Measurements from ENCODE around the gene IARS2.
"Not testable (repeated sequence)": the region's sequence is repeated elsewhere in the genome, so short reads cannot be mapped to it uniquely, and the experiment has no call there.

Gene IARS2

DNA sequence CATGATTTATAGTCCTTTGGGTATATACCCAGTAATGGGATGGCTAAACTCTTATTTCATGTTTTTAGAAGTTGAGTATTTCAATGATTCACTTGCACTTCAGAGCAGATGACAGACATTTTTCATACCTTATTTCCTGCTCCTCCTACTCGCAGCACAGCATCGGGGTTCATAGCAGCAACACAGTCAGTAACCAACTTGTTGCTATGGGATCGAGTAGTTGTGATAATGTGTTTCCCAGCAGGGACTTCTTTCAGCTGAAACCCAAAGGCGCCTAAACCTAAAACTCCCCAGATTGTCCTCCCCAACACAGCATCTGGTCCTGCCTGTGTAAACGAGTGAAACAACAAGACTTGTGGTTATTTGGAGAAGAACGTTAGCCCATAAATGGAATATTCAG is 31.3 kb upstream of the IARS2 start:
- no peak for DNase-seq (ENCODE audit: low read depth in 2 of 2)
- no peak overlapping the region for H3K4me3 ChIP-seq (replicated peaks in 1 of 2; ENCODE audit: low read depth in 2 of 2, low read length in 2 of 2)
- TF ChIP-seq, protein P1, sequence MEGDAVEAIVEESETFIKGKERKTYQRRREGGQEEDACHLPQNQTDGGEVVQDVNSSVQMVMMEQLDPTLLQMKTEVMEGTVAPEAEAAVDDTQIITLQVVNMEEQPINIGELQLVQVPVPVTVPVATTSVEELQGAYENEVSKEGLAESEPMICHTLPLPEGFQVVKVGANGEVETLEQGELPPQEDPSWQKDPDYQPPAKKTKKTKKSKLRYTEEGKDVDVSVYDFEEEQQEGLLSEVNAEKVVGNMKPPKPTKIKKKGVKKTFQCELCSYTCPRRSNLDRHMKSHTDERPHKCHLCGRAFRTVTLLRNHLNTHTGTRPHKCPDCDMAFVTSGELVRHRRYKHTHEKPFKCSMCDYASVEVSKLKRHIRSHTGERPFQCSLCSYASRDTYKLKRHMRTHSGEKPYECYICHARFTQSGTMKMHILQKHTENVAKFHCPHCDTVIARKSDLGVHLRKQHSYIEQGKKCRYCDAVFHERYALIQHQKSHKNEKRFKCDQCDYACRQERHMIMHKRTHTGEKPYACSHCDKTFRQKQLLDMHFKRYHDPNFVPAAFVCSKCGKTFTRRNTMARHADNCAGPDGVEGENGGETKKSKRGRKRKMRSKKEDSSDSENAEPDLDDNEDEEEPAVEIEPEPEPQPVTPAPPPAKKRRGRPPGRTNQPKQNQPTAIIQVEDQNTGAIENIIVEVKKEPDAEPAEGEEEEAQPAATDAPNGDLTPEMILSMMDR (IDR thresholded peaks at IDR 0.05; ENCODE audit: low read depth, low read length) = no peak

DNA sequence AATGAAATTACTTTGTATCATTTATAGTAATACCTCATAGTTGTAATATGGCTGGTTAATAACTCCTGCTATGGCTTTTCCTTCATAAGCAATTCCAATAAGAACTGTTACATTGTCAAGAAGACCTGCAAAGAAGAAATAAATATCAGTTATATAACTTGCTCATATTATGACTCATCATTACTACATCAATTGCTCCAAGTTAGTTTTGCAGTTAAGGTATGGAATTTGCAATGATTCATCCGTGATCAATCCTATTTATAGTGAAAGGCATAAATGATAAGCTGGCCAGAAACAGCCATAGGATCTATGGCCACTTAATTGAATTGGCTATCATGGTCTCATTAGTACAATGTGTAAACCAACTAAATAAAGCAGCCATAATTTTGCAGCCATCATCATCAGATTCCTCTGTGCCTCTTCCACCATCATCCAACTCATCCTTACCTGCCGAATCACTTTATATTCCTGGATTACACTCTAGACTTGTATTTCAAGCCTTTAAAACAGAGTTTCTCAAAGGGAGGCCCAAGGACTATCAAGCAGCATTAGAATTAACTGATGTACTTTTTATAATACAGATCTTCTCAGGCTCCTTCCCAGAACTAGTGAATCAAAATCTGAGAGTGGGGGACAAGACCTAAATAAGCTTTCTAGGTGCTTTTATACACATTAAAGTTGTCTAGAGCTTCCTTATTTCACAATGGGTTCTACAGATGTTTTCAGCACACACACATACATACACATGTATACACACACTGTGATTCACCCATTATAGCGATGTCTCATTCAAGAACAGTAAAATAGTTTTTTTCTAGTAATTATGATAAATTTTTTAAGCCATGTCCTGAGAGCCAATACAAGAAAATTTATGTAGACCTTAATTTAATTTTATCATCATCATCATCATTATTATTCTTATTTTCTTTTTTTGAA is 26.4 kb upstream of the IARS2 start:
- TF ChIP-seq, protein P1 (IDR thresholded peaks at IDR 0.05; ENCODE audit: low read depth, low read length) = no peak
- H3K4me3 ChIP-seq (replicated peaks in 1 of 2; ENCODE audit: low read depth in 2 of 2, low read length in 2 of 2) = no peak overlapping the region
- peak in 1 of 2 donors; percentile 15 for DNase-seq (ENCODE audit: low read depth in 2 of 2)

DNA sequence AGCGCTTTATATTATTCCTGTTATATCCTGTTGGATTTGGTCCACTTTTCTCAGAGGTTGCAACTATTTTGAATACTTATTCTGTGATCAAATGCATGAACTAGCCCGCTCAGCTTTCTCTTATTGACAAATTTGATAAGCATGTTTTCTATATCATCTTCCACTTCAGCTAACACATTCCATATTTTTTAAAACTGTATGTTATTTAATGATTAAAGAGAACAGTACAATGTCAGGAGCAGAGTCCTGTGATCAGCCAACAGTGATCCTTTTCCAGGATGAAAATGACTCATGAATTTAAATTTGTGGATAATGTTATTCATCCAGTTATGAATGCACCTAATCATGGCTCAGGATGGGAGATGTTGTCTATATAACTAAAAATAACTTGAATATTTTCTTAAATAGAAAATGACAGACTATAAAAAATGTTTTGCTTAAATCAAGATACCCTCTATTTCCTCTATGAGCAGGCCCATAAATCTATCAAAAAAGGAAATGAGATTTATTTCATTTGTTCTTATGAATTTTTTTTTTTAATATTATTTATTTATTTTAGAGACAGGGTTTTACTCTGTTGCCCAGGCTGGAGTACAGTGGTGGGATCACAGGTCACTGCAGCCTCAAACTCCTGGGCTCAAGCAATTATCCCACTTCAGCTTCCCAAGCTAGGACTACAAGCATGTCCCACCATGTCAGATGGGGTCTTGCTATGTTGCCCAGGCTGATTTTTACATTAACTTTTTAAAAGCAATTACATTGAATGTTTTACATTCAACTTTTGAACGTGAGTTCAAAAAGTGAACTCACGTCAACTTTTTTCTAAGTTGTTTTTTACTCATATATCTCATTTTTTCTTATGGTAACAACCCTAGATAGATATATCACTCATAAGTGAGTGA is 16.8 kb upstream of the IARS2 start:
- TF ChIP-seq, protein P1 (IDR thresholded peaks at IDR 0.05; ENCODE audit: low read depth, low read length) = no peak
- DNase-seq (ENCODE audit: low read depth in 2 of 2) = no peak
- no peak overlapping the region for H3K4me3 ChIP-seq (replicated peaks in 1 of 2; ENCODE audit: low read depth in 2 of 2, low read length in 2 of 2)

DNA sequence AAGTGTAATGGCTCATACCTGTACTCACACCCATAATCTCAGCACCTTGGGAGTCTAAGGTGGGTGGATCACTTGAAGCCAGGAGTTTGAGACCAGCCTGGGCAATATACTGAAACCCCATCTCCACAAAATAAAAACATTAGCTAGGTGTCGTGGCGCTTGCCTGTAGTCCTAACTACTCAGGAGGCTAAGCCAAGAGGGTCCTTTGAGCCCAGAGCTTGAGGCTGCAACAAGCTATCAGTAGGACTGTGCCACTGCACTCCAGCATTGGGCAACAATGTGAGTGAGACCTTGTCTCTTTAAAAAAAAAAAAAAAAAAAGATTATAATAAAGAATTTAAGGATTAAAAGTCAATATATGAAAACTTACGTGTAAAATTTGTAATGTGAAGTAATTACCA is 16.0 kb upstream of the IARS2 start:
- TF ChIP-seq, protein P1 (IDR thresholded peaks at IDR 0.05; ENCODE audit: low read depth, low read length) = no peak
- H3K4me3 ChIP-seq (replicated peaks in 1 of 2; ENCODE audit: low read depth in 2 of 2, low read length in 2 of 2) = no peak overlapping the region
- DNase-seq (ENCODE audit: low read depth in 2 of 2) = no peak

DNA sequence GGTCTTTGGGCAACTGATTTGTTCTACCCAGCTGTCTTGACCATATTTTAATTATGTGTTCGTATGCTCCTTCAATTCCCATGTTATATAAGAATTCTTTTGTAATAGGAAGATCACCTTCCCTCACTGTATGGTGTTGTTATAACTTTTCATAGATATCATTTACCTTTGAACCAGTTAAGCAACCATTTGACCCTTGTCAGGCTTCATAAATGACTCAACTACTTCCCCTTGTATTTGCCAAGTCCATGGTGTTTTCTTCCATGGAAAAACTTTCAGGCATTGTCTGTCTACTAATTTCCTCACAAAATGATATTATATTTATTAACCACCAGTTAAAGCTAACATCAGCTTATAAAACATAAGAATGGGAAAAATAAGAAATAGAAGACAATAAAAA is 9.5 kb upstream of the IARS2 start:
- TF ChIP-seq, protein P1 (IDR thresholded peaks at IDR 0.05; ENCODE audit: low read depth, low read length) = no peak
- peak; percentile 5 to 34 for DNase-seq (ENCODE audit: low read depth in 2 of 2)
- no peak overlapping the region for H3K4me3 ChIP-seq (replicated peaks in 1 of 2; ENCODE audit: low read depth in 2 of 2, low read length in 2 of 2)

DNA sequence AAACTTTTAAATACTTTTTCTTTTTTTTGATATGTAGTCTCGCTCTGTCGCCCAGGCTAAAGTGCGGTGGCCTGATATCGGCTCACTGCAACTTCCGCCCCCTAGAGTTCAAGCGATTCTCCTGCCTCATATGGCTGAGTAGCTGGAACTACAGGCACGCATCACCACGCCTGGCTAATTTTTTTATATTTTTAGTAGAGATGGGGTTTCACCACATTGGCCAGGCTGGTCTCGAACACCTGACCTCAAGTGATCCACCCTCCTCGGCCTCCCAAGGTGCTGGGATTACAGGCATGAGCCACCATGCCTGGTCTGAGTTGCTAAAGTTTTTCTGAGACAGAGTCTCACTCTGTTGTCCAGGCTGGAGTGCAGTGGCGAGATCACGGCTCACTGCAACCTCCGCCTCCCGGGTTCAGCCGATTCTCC is 7.7 kb upstream of the IARS2 start:
- not testable (repeated sequence) for DNase-seq (ENCODE audit: low read depth in 2 of 2); H3K4me3 ChIP-seq (replicated peaks in 1 of 2; ENCODE audit: low read depth in 2 of 2, low read length in 2 of 2)
